SK-N-SH (cell line): ENCODE results near the gene MXRA8. TPM values are rescaled to one million over a fixed set of nuclear protein-coding genes. Genes with fewer than 3 reads are reported as not detected.

Source experiments
- CTCF ChIA-PET: fragments of 300-600, 350-600 bp; formaldehyde crosslinking; extraction: SDS; loops from one replicate; lab custom pipeline; 2021; lab: Yijun Ruan, JAX
- POLR2A ChIA-PET: fragments of 350-600 bp; sonication (Branson Sonifier 250); formaldehyde crosslinking; extraction: SDS; loops from one replicate; lab custom pipeline; 2020; ENCODE audit warnings: antibody characterized with exemption, inconsistent platforms; lab: Yijun Ruan, JAX
- DNase-seq: peaks from one replicate; pipeline ENCODE4 v3.0.0; 2012
- H2AFZ ChIP-seq: fragments of 200-600 bp; sonication (generic); 2 replicates; pipeline ENCODE4 v1.8.1; 2016; ENCODE audit warnings: antibody characterized with exemption, mild to moderate bottlenecking, low read depth
- H3F3A ChIP-seq: fragments of 200-600 bp; sonication (generic); replicated peaks from 2 replicates; pipeline ENCODE3; 2016; ENCODE audit warnings: antibody characterized with exemption, mild to moderate bottlenecking; ENCODE audit not compliant: insufficient read depth
- H3K27ac ChIP-seq, 2 experiments: fragments of 200-500 bp in 1 of 2; fragments of 200-600 bp in 1 of 2; sonication (Bioruptor generic) in 1 of 2; sonication (generic), shearing (Covaris generic) in 1 of 2; 2 replicates each; pipeline versions ENCODE4 v1.5.1 to v1.6.1; 2014 to 2016; ENCODE audit warnings: low read depth in 2 of 2, inconsistent platforms in 1 of 2, low read length in 1 of 2, mild to moderate bottlenecking in 1 of 2, mixed read lengths in 1 of 2
- H3K27me3 ChIP-seq: fragments of 200-600 bp; sonication (generic), shearing (Covaris generic); 2 replicates; pipeline ENCODE4 v1.6.1; 2016; ENCODE audit warnings: mixed run types; ENCODE audit not compliant: insufficient read depth
- H3K36me3 ChIP-seq, 2 experiments: fragments of 200-500 bp in 1 of 2; fragments of 200-600 bp in 1 of 2; sonication (Bioruptor generic) in 1 of 2; sonication (generic) in 1 of 2; replicated peaks in 1 of 2; 2 replicates each; pipeline versions ENCODE3 to v1.5.1; 2014 to 2016; ENCODE audit warnings: low read length in 1 of 2, mild to moderate bottlenecking in 1 of 2; ENCODE audit not compliant: insufficient read depth in 2 of 2, control insufficient read depth in 1 of 2
- H3K4me1 ChIP-seq, 2 experiments: fragments of 200-500 bp in 1 of 2; fragments of 200-600 bp in 1 of 2; sonication (Bioruptor generic) in 1 of 2; sonication (generic), shearing (Covaris generic) in 1 of 2; 2 replicates each; pipeline versions ENCODE4 v1.5.1 to v1.6.1; 2014 to 2016; ENCODE audit warnings: low read depth in 1 of 2, low read length in 1 of 2, mixed run types in 1 of 2; ENCODE audit not compliant: insufficient read depth in 2 of 2, control insufficient read depth in 1 of 2
- H3K4me2 ChIP-seq: fragments of 200-600 bp; sonication (generic), shearing (Covaris generic); 2 replicates; pipeline ENCODE4 v1.6.1; 2017; ENCODE audit warnings: mixed run types
- H3K4me3 ChIP-seq, 2 experiments: fragments of 200-500 bp in 1 of 2; fragments of 200-600 bp in 1 of 2; sonication (Bioruptor generic) in 1 of 2; sonication (generic), shearing (Covaris generic) in 1 of 2; 2 replicates each; pipeline versions ENCODE4 v1.5.1 to v1.8.1; 2014 to 2016; ENCODE audit warnings: low read depth in 2 of 2, inconsistent platforms in 1 of 2, low read length in 1 of 2, mild to moderate bottlenecking in 1 of 2, mixed read lengths in 1 of 2, moderate library complexity in 1 of 2
- H3K79me2 ChIP-seq: fragments of 200-600 bp; sonication (generic); 2 replicates; pipeline ENCODE4 v1.8.1; 2017; ENCODE audit warnings: mild to moderate bottlenecking; ENCODE audit not compliant: insufficient read depth
- H3K9ac ChIP-seq: fragments of 200-600 bp; sonication (generic); 2 replicates; pipeline ENCODE4 v1.6.1; 2017; ENCODE audit warnings: mixed run types
- H3K9me2 ChIP-seq: fragments of 200-600 bp; sonication (generic); 2 replicates; pipeline ENCODE4 v1.6.1; 2017; ENCODE audit warnings: mixed run types
- H3K9me3 ChIP-seq: fragments of 200-600 bp; sonication (generic); 2 replicates; pipeline ENCODE4 v1.6.1; 2017; ENCODE audit warnings: mixed run types, mild to moderate bottlenecking, moderate library complexity
- H4K20me1 ChIP-seq: fragments of 200-600 bp; sonication (generic); 2 replicates; pipeline ENCODE4 v1.6.1; 2017; ENCODE audit warnings: mild to moderate bottlenecking, mixed run types; ENCODE audit not compliant: insufficient read depth
- CTCF ChIP-seq: fragments of 200-600 bp; sonication (generic); IDR thresholded peaks from 2 replicates; pipeline ENCODE4 v1.6.1; 2017; ENCODE audit warnings: antibody characterized with exemption, mild to moderate bottlenecking, moderate library complexity
- EZH2phosphoT487 ChIP-seq: fragments of 200-600 bp; sonication (generic); IDR thresholded peaks from 2 replicates; pipeline ENCODE4 v1.6.1; 2017; ENCODE audit warnings: low read depth, mixed run types, mild to moderate bottlenecking, antibody characterized with exemption, moderate library complexity, borderline replicate concordance
- FOXJ3 ChIP-seq: sonication (generic); formaldehyde crosslinking; IDR thresholded peaks from 2 replicates; pipeline ENCODE4 v1.5.1; 2020; ENCODE audit warnings: mild to moderate bottlenecking, missing genetic modification reagents
- FOXM1 ChIP-seq: IDR thresholded peaks from 2 replicates; pipeline ENCODE4 v1.4.0; 2012; ENCODE audit warnings: low read depth, mild to moderate bottlenecking
- GABPA ChIP-seq: IDR thresholded peaks from 2 replicates; pipeline ENCODE4 v1.4.0; 2012; ENCODE audit warnings: low read depth, mild to moderate bottlenecking
- IRF3 ChIP-seq: fragments of 150-350 bp; IDR thresholded peaks from 2 replicates; pipeline ENCODE4 v1.6.1; 2016; ENCODE audit warnings: mild to moderate bottlenecking, low read depth, low read length
- JUND ChIP-seq: IDR thresholded peaks from 2 replicates; pipeline ENCODE4 v1.4.0; 2012
- MEF2A ChIP-seq: IDR thresholded peaks from 2 replicates; pipeline ENCODE4 v1.4.0; 2012; ENCODE audit warnings: low read depth, borderline replicate concordance
- MXI1 ChIP-seq: IDR thresholded peaks from 2 replicates; pipeline ENCODE4 v1.6.1; 2012; ENCODE audit warnings: mild to moderate bottlenecking, low read depth, low read length, improper control_type of control experiment
- NRF1 ChIP-seq: IDR thresholded peaks from 2 replicates; pipeline ENCODE4 v1.6.1; 2012; ENCODE audit warnings: low read depth, mild to moderate bottlenecking, low read length
- POLR2AphosphoS5 ChIP-seq: IDR thresholded peaks from 2 replicates; pipeline ENCODE4 v1.6.1; 2012; ENCODE audit warnings: low read depth, low read length
- RAD21 ChIP-seq: IDR thresholded peaks from 2 replicates; pipeline ENCODE4 v1.6.1; 2012; ENCODE audit warnings: mild to moderate bottlenecking, low read length
- RCOR1 ChIP-seq: fragments of 150-350 bp; IDR thresholded peaks from 2 replicates; pipeline ENCODE4 v1.6.1; 2017; ENCODE audit warnings: antibody characterized with exemption, low read length
- RFX5 ChIP-seq: IDR thresholded peaks from 2 replicates; pipeline ENCODE4 v1.6.1; 2012; ENCODE audit warnings: mild to moderate bottlenecking, improper control_type of control experiment, low read length
- SIN3A ChIP-seq: IDR thresholded peaks from 2 replicates; pipeline ENCODE4 v1.6.1; 2012; ENCODE audit warnings: low read depth, mild to moderate bottlenecking, low read length, moderate library complexity, borderline replicate concordance
- WGBS: methylation state at CpG from one replicate; pipeline ENCODE4 v1.1.6; 2017; ENCODE audit warnings: low lambda C conversion rate; 5-methylcytosine and 5-hydroxymethylcytosine counted together
- polyA plus RNA-seq, 3 experiments: library from polyadenylated mRNA; depleted of rRNA; stranded (reverse); fragments of >200 nt; gene quantifications; 2 replicates each; pipeline ENCODE4 v1.2.3, GENCODE V29; 2012
- TF ChIP-seq, protein P1 (sequence below): IDR thresholded peaks from 2 replicates; pipeline ENCODE4 v1.4.0; 2012; ENCODE audit warnings: low read depth, borderline replicate concordance
- TF ChIP-seq, protein P2 (sequence below): IDR thresholded peaks from 2 replicates; pipeline ENCODE4; 2012
- TF ChIP-seq, protein P3 (sequence below): fragments of 150-350 bp; IDR thresholded peaks from 2 replicates; pipeline ENCODE4 v1.6.1; 2017; ENCODE audit warnings: antibody characterized with exemption, low read length, low read depth, borderline replicate concordance
- TF ChIP-seq, protein P4 (sequence below): IDR thresholded peaks from 2 replicates; pipeline ENCODE4 v1.6.1; 2012; ENCODE audit warnings: mild to moderate bottlenecking, low read depth, low read length, moderate library complexity

Gene MXRA8
- polyA plus RNA-seq, 1 of the 3 experiments (the other 2 are of a cell fraction) = 2.5 TPM

DNA sequence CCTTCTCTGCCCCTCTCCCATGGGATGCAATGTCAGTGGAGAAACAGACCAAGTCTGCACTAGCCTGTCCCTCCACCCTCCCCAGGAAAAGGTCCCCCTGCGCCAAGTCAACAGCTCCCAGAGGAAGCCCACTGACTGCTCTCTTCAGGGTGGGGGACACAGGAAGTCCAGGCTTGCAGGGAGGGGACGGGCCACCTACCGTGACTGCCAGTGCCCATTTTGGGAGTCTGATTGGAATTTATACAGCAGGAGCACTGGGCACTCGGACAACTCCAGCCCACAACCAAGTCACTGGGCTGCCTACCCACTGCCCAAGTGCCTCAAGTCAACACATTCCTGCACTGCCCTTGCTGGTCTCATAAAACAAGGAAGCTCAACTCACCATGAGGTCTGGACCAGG lies 34.7 kb upstream of the MXRA8 start:
- 86% methylated on average over 4 of the region's 4 CpGs for WGBS
- Histone ChIP-seq H3K27me3 (no peaks in the 10 kb centered on the region), H3K27ac (no peak overlapping the region), H2AFZ (no peak overlapping the region), H3K36me3 (peaks cover 54 to 64% of the 10 kb centered on the region in 2 experiments), H3K9ac (no peak overlapping the region), H4K20me1 (0 out of 2 replicates have a peak, but pooled peaks cover 4% of the 10 kb centered on the region), H3K79me2 (peaks cover 69% of the 10 kb centered on the region), H3K4me3 (no peak overlapping the region), H3K9me3 (no peaks in the 10 kb centered on the region), H3K4me2 (no peak overlapping the region), H3K4me1 (peaks cover 4 to 6% of the 10 kb centered on the region in 2 experiments; a peak in 1 of 4 replicates), H3F3A (no peaks in the 10 kb centered on the region), H3K9me2 (no peaks in the 10 kb centered on the region)
- ChIA-PET POLR2A (no interaction called here), CTCF (interaction anchor here (1.5 kb wide), 1 partner anchor 15 kb away, joined by 3 read pairs; no protein-coding TSS in a partner anchor)
- no peak for TF ChIP-seq RFX5
- TF ChIP-seq, protein P1, sequence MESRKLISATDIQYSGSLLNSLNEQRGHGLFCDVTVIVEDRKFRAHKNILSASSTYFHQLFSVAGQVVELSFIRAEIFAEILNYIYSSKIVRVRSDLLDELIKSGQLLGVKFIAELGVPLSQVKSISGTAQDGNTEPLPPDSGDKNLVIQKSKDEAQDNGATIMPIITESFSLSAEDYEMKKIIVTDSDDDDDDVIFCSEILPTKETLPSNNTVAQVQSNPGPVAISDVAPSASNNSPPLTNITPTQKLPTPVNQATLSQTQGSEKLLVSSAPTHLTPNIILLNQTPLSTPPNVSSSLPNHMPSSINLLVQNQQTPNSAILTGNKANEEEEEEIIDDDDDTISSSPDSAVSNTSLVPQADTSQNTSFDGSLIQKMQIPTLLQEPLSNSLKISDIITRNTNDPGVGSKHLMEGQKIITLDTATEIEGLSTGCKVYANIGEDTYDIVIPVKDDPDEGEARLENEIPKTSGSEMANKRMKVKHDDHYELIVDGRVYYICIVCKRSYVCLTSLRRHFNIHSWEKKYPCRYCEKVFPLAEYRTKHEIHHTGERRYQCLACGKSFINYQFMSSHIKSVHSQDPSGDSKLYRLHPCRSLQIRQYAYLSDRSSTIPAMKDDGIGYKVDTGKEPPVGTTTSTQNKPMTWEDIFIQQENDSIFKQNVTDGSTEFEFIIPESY = no peak
- no peak for TF ChIP-seq JUND
- no peak for TF ChIP-seq MXI1
- no peak for TF ChIP-seq RCOR1
- TF ChIP-seq SIN3A = no peak
- no peak for TF ChIP-seq CTCF
- TF ChIP-seq FOXJ3 (CRISPR knock-in tag) = no peak
- TF ChIP-seq GABPA = no peak
- no peak for TF ChIP-seq POLR2AphosphoS5
- no peak for TF ChIP-seq RAD21
- no peak for TF ChIP-seq MEF2A
- TF ChIP-seq, protein P2, sequence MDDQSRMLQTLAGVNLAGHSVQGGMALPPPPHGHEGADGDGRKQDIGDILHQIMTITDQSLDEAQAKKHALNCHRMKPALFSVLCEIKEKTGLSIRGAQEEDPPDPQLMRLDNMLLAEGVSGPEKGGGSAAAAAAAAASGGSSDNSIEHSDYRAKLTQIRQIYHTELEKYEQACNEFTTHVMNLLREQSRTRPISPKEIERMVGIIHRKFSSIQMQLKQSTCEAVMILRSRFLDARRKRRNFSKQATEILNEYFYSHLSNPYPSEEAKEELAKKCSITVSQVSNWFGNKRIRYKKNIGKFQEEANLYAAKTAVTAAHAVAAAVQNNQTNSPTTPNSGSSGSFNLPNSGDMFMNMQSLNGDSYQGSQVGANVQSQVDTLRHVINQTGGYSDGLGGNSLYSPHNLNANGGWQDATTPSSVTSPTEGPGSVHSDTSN = no peak
- TF ChIP-seq EZH2phosphoT487 = no peak
- TF ChIP-seq FOXM1 = no peak
- TF ChIP-seq NRF1 = no peak
- TF ChIP-seq IRF3 = no peak
- TF ChIP-seq, protein P3, sequence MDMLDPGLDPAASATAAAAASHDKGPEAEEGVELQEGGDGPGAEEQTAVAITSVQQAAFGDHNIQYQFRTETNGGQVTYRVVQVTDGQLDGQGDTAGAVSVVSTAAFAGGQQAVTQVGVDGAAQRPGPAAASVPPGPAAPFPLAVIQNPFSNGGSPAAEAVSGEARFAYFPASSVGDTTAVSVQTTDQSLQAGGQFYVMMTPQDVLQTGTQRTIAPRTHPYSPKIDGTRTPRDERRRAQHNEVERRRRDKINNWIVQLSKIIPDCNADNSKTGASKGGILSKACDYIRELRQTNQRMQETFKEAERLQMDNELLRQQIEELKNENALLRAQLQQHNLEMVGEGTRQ = no peak
- TF ChIP-seq, protein P4, sequence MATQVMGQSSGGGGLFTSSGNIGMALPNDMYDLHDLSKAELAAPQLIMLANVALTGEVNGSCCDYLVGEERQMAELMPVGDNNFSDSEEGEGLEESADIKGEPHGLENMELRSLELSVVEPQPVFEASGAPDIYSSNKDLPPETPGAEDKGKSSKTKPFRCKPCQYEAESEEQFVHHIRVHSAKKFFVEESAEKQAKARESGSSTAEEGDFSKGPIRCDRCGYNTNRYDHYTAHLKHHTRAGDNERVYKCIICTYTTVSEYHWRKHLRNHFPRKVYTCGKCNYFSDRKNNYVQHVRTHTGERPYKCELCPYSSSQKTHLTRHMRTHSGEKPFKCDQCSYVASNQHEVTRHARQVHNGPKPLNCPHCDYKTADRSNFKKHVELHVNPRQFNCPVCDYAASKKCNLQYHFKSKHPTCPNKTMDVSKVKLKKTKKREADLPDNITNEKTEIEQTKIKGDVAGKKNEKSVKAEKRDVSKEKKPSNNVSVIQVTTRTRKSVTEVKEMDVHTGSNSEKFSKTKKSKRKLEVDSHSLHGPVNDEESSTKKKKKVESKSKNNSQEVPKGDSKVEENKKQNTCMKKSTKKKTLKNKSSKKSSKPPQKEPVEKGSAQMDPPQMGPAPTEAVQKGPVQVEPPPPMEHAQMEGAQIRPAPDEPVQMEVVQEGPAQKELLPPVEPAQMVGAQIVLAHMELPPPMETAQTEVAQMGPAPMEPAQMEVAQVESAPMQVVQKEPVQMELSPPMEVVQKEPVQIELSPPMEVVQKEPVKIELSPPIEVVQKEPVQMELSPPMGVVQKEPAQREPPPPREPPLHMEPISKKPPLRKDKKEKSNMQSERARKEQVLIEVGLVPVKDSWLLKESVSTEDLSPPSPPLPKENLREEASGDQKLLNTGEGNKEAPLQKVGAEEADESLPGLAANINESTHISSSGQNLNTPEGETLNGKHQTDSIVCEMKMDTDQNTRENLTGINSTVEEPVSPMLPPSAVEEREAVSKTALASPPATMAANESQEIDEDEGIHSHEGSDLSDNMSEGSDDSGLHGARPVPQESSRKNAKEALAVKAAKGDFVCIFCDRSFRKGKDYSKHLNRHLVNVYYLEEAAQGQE = no peak
- DNase-seq = peak; percentile 6
